Head of caudate nucleus (tissue), 42 donors: ENCODE measurements around the gene FAM186B.

Experiments
- DNase-seq, 42 donors: peaks; one replicate each; pipeline versions ENCODE4 v3.0.0 to v3.0.0-alpha.2; 2020 to 2021; ENCODE audit warnings: mixed read lengths in 7 of 42
- intact Hi-C: fragments of 100-400 bp; cut with DNase I; formaldehyde crosslinking; loops from one replicate; pipeline ENCODE4 v1.15.0; 2022

FAM186B gene

GRCh38 chr12:49582850-49583249, 22.6 kb downstream of the FAM186B start:
- DNase-seq = peak in 1 of 42 donors; percentile 32
- intact Hi-C loops = no loop called here

- intact Hi-C loops = no loop called here
- no peak for DNase-seq
Observed at GRCh38 chr12:49582201-49582600, 23.2 kb downstream of the FAM186B start.

GRCh38 chr12:49580572-49581535, 24.6 kb downstream of the FAM186B start:
- peak; percentile 43 to 92 (median 81) for DNase-seq
- intact Hi-C loops = no loop called here

GRCh38 chr12:49578471-49579112, 26.8 kb downstream of the FAM186B start:
- peak in 1 of 42 donors; percentile 5 for DNase-seq
- intact Hi-C loops = no loop called here

GRCh38 chr12:49577589-49578315, 27.7 kb downstream of the FAM186B start:
- intact Hi-C loops = no loop called here

GRCh38 chr12:49568442-49569162, 36.8 kb downstream of the FAM186B start:
- peak in 1 of 42 donors; percentile 52 for DNase-seq
- intact Hi-C loops = no loop called here

More at GRCh38 chr12:49577589-49578315, 27.7 kb downstream of the FAM186B start:
- DNase-seq = peak in 1 of 42 donors; percentile 16

- peak; percentile 81 to 96 (median 90) for DNase-seq
- intact Hi-C loops = no loop called here
Observed at GRCh38 chr12:49567611-49568441, 37.6 kb downstream of the FAM186B start, which contains the start of gene MCRS1. MCRS1 (minus strand) TSS chr12:49568142; CDS start chr12:49566731, 1,411 bp downstream.

- DNase-seq = peak in 1 of 42 donors; percentile 35
- intact Hi-C loops = no loop called here
Observed at GRCh38 chr12:49567302-49567610, 38.2 kb downstream of the FAM186B start.

GRCh38 chr12:49566361-49566760, 39.1 kb downstream of the FAM186B start:
- DNase-seq = peak in 1 of 42 donors; percentile 9
- intact Hi-C loops = no loop called here

- DNase-seq = peak in 1 of 42 donors; percentile 11
- intact Hi-C loops = no loop called here
Observed at GRCh38 chr12:49565406-49566265, 39.8 kb downstream of the FAM186B start.

- peak in 40 of 42 donors; percentile 30 to 92 (median 72) for DNase-seq
- intact Hi-C loops = no loop called here
Observed at GRCh38 chr12:49564686-49565405, 40.6 kb downstream of the FAM186B start.

- no peak for DNase-seq
- intact Hi-C loops = no loop called here
Observed at GRCh38 chr12:49563951-49564685, 41.3 kb downstream of the FAM186B start.

GRCh38 chr12:49562831-49563230, 42.6 kb downstream of the FAM186B start:
- intact Hi-C loops = no loop called here
- DNase-seq = no peak

GRCh38 chr12:49562233-49562632, 43.2 kb downstream of the FAM186B start:
- DNase-seq = no peak
- intact Hi-C loops = no loop called here

- intact Hi-C loops = no loop called here
- no peak for DNase-seq
Observed at GRCh38 chr12:49560695-49561094, 44.7 kb downstream of the FAM186B start.
